Ovary (tissue), 3 donors: ENCODE measurements around the gene PPM1H.

Experiments
- CTCF ChIP-seq, 3 donors: fragments of 450-650 bp in 2 of 3; fragments of 200-600 bp in 1 of 3; IDR thresholded peaks; one replicate each; pipeline versions ENCODE4 v1.5.1 to v1.8.0; 2016 to 2022; ENCODE audit warnings: antibody characterized with exemption in 3 of 3, mild to moderate bottlenecking in 1 of 3
- EP300 ChIP-seq: sonication (generic); formaldehyde crosslinking; IDR thresholded peaks from one replicate; pipeline ENCODE4 v1.6.1; 2017; ENCODE audit warnings: antibody characterized with exemption
- POLR2A ChIP-seq: fragments of 450-650 bp; IDR thresholded peaks from one replicate; pipeline ENCODE4 v1.6.1; 2017; ENCODE audit warnings: antibody characterized with exemption, mild to moderate bottlenecking, moderate library complexity
- donor health status: DM: no; HTN: no; CAD: no.

GRCh38 chr12:62787023-62787422 lies 147.9 kb downstream of the PPM1H start:
- TF ChIP-seq CTCF (IDR thresholded peaks at IDR 0.05): no peak
- no peak for TF ChIP-seq POLR2A
- TF ChIP-seq EP300: no peak
